ENCODE measurements around the gene TSPAN32. TPM values are rescaled to one million over a fixed set of nuclear protein-coding genes. Genes with fewer than 3 reads are reported as not detected.

TSPAN32 gene
- total and polyA plus RNA-seq, 2 donors (not counting 3 experiments of a cell fraction or from before 2014, with no cell fraction given) = not detected

DNA sequence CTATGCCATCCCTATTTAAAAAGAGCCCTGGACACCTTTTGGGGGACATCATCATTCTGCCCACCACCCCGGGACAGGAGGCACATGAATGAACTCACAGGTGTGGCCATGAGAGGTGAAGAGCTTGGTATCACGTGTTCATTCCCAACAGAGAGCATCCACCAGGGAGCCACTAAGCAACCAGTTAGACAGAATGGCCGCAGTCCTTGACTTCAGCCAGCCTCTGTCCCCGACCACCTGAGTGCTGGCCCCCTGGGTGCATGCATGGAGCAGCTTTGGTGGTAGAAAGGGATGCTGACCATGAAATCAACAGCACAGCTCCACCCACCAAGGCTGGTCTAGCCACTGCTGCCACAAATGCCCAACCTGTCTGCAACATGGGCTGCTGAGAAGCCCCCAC is 44.2 kb downstream of the TSPAN32 start:
- CTCF ChIA-PET = interaction anchor here (1.4 kb wide), 1 partner anchor 41 kb away, joined by 4 read pairs; no protein-coding TSS in a partner anchor
- no peaks in the 10 kb centered on the region for H3K9me3 ChIP-seq (replicated peaks; ENCODE audit: control insufficient read depth, insufficient read depth, low read length)
- no peak overlapping the region for H2AFZ ChIP-seq (ENCODE audit: low read depth, low read length)
- H3K4me2 ChIP-seq (ENCODE audit: insufficient read depth, low read length) = no peak overlapping the region
- H3K27ac ChIP-seq (ENCODE audit: insufficient read depth, low read depth, low read length) = no peak overlapping the region
- no TSS peak for BruUV-seq (replicated peaks)
- intact Hi-C loops (cut with micrococcal nuclease) = no loop called here
- H3K36me3 ChIP-seq (ENCODE audit: control insufficient read depth in 2 of 2, extremely low read depth in 1 of 2, insufficient read depth in 2 of 2, low read length in 2 of 2) = no peaks in the 10 kb centered on the region
- H3K4me1 ChIP-seq (ENCODE audit: control insufficient read depth, extremely low read depth, insufficient read depth, low read length) = no peaks in the 10 kb centered on the region
- TF ChIP-seq POLR2A (IDR thresholded peaks at IDR 0.05; ENCODE audit: low read depth, low read length) (no peak), GATA2 (IDR thresholded peaks at IDR 0.05; ENCODE audit: insufficient read depth, insufficient read length, low read depth, low read length) (no peak), MYC (IDR thresholded peaks at IDR 0.05; ENCODE audit: low read depth, low read length) (no peak), FOS (IDR thresholded peaks at IDR 0.05; ENCODE audit: borderline replicate concordance, insufficient read depth, low read length) (no peak), EZH2 (IDR thresholded peaks at IDR 0.05; ENCODE audit: borderline replicate concordance, low read depth, low read length, severe bottlenecking) (no peak), JUN (IDR thresholded peaks at IDR 0.05; ENCODE audit: borderline replicate concordance, insufficient read depth, insufficient read length, low read depth) (no peak), POLR2AphosphoS5 (IDR thresholded peaks at IDR 0.05; ENCODE audit: insufficient read depth, low read depth, low read length) (no peak)
- TF ChIP-seq, protein P1, sequence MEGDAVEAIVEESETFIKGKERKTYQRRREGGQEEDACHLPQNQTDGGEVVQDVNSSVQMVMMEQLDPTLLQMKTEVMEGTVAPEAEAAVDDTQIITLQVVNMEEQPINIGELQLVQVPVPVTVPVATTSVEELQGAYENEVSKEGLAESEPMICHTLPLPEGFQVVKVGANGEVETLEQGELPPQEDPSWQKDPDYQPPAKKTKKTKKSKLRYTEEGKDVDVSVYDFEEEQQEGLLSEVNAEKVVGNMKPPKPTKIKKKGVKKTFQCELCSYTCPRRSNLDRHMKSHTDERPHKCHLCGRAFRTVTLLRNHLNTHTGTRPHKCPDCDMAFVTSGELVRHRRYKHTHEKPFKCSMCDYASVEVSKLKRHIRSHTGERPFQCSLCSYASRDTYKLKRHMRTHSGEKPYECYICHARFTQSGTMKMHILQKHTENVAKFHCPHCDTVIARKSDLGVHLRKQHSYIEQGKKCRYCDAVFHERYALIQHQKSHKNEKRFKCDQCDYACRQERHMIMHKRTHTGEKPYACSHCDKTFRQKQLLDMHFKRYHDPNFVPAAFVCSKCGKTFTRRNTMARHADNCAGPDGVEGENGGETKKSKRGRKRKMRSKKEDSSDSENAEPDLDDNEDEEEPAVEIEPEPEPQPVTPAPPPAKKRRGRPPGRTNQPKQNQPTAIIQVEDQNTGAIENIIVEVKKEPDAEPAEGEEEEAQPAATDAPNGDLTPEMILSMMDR (IDR thresholded peaks at IDR 0.05; ENCODE audit: extremely low read depth in 1 of 2, insufficient read depth in 1 of 2, low read depth in 1 of 2, low read length in 2 of 2) = no peak
- TF ChIP-seq, protein P2, sequence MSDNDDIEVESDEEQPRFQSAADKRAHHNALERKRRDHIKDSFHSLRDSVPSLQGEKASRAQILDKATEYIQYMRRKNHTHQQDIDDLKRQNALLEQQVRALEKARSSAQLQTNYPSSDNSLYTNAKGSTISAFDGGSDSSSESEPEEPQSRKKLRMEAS (IDR thresholded peaks at IDR 0.05; ENCODE audit: insufficient read depth, insufficient read length) = no peak
- no peak overlapping the region for H3K9ac ChIP-seq (replicated peaks; ENCODE audit: extremely low read depth, insufficient read depth, low read length)
- no peaks in the 10 kb centered on the region for H3K9me1 ChIP-seq (replicated peaks; ENCODE audit: control insufficient read depth, extremely low read depth, insufficient read depth, low read length)
- H3K4me3 ChIP-seq (replicated peaks in 1 of 3; ENCODE audit: insufficient read depth in 1 of 3, low read depth in 1 of 3, low read length in 3 of 3) = no peak overlapping the region
- DNase-seq (ENCODE audit: low read depth, low spot score) = no peak
- no peaks in the 10 kb centered on the region for H4K20me1 ChIP-seq (replicated peaks; ENCODE audit: control insufficient read depth, extremely low read depth, insufficient read depth, low read length)
- dilution Hi-C loops (cut with MboI; ENCODE audit: extremely low pct_ligation_motif_present, low sequenced_read_pairs) = no loop called here
- no peak for FAIRE-seq
- peaks cover 0 to 3% of the 10 kb centered on the region in 2 experiments for H3K27me3 ChIP-seq (ENCODE audit: control insufficient read depth in 2 of 2, insufficient read depth in 2 of 2, low read length in 2 of 2)
- H3K79me2 ChIP-seq (ENCODE audit: control insufficient read depth, insufficient read depth, low read length) = no peaks in the 10 kb centered on the region
- POLR2A ChIA-PET = no interaction called here

Data from endothelial cell of umbilical vein (primary cell).